Stimulated activated naive CD4-positive, alpha-beta T cell (primary cell): Measurements from ENCODE around the gene HRH4.

ENCODE experiments used
- DNase-seq, 6 experiments: peaks; one replicate each; lab custom pipeline; 2025; lab: John Stamatoyannopoulos, UW

Gene HRH4

GRCh38 chr18:24506175-24506574, 45.7 kb downstream of the HRH4 start:
- no peak for DNase-seq

GRCh38 chr18:24509435-24509834, 49.0 kb downstream of the HRH4 start:
- DNase-seq = no peak

- no peak for DNase-seq
These were observed 54.0 kb downstream of the HRH4 start for GRCh38 chr18:24514439-24514838.

- DNase-seq = no peak
These were observed 55.3 kb downstream of the HRH4 start for GRCh38 chr18:24515721-24516120.

- no peak for DNase-seq
These were observed 55.8 kb downstream of the HRH4 start for GRCh38 chr18:24516261-24516660.

- no peak for DNase-seq
These were observed 57.1 kb downstream of the HRH4 start for GRCh38 chr18:24517554-24517953.

GRCh38 chr18:24518596-24518995, 58.2 kb downstream of the HRH4 start:
- DNase-seq = no peak
